Measurements from ENCODE around the gene RBM20.
"Not testable (repeated sequence)": the region's sequence is repeated elsewhere in the genome, so short reads cannot be mapped to it uniquely, and the experiment has no call there.

Gene RBM20

DNA sequence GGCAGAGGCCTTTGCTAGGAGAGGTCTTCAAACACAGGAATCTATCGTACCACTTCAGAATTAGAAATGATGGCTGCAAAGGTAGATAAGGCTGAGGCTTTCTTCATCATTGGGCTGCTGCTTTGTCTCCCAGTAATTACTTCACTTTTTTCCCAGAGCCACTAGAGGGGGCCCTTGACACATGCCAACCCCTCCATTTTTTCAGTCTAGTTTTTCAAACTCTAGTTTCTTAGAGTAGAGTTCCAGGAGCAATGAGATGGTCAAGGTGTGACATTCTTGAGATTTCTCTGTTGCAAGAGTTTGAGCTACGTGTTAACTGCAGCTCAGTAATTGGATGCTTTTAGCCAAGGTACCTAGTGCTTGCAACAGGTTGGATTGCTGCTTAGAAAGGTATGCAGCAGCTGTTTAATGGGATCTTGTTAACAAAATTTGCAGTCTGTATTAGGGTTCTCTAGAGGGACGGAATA, 33.8 kb upstream of the RBM20 start:
- DNase-seq (ENCODE audit: low read depth, low spot score) = peak; percentile 58
- TF ChIP-seq, protein P1, sequence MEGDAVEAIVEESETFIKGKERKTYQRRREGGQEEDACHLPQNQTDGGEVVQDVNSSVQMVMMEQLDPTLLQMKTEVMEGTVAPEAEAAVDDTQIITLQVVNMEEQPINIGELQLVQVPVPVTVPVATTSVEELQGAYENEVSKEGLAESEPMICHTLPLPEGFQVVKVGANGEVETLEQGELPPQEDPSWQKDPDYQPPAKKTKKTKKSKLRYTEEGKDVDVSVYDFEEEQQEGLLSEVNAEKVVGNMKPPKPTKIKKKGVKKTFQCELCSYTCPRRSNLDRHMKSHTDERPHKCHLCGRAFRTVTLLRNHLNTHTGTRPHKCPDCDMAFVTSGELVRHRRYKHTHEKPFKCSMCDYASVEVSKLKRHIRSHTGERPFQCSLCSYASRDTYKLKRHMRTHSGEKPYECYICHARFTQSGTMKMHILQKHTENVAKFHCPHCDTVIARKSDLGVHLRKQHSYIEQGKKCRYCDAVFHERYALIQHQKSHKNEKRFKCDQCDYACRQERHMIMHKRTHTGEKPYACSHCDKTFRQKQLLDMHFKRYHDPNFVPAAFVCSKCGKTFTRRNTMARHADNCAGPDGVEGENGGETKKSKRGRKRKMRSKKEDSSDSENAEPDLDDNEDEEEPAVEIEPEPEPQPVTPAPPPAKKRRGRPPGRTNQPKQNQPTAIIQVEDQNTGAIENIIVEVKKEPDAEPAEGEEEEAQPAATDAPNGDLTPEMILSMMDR (IDR thresholded peaks at IDR 0.05; ENCODE audit: low read depth, low read length) = peak; percentile 83
- no peak overlapping the region for H3K4me3 ChIP-seq (ENCODE audit: low read depth, low read length)
- in situ Hi-C loops (cut with HindIII; ENCODE audit: low sequenced_read_pairs) = no loop called here

DNA sequence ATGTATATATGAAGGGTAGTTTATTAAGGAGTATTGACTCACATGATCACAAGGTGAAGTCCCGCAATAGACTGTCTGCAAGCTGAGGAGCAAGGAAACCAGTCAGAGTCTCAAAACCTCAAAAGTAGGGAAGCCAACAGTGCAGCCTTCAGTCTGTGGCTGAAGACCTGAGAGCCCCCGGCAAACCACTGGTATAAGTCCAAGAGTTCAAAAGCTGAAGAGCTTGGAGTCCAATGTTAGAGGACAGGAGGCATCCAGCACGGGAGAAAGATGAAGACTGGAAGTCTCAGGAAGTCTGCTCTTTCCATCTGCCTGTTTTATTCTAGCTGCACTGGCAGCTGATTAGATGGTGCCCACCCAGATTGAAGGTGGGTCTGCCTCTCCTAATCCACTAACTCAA, 33.4 kb upstream of the RBM20 start:
- H3K4me3 ChIP-seq (ENCODE audit: low read depth, low read length); in situ Hi-C loops (cut with HindIII; ENCODE audit: low sequenced_read_pairs); DNase-seq (ENCODE audit: low read depth, low spot score): not testable (repeated sequence)

DNA sequence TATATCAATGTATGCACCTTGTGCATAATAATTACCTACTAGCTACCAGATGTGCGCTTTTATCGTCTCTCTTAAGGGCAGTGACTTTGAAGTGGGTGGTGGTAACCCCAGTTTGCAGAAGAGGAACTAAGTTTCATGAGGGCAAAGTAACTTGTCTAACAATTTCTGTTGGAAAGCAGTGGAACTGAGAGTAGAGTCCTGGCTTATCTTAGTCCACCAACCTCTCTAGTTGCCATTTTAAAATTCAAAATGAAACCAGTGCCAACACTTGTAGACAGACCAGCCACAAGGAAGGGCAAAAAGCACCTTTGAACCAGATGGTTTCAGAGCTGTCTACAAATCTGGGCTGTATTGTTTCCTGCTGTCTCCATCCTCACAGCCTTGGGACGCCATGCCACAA, 32.0 kb upstream of the RBM20 start:
- in situ Hi-C loops (cut with HindIII; ENCODE audit: low sequenced_read_pairs) = no loop called here
- TF ChIP-seq, protein P1 (IDR thresholded peaks at IDR 0.05; ENCODE audit: low read depth, low read length) = no peak
- H3K4me3 ChIP-seq (ENCODE audit: low read depth, low read length) = no peak overlapping the region
- no peak for DNase-seq (ENCODE audit: low read depth, low spot score)

DNA sequence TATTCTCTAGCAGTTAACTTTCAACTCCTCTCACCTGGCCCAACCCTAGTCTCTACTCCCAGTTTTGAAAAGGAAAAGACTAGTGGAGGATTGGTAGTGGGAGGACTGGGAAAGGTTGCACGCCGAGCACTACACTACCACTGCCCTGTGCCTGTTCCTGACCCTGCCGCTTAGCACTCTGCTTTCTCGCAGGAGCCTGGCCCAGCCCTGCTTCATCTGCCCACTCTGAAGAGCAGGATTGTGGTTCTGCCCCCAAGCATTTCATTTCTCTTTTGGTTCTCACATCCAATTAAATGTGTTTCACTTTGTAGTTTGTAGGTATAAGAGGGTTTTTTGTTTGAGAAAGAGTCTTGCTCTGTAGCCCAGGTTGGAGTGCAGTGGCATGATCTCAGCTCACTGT, 31.5 kb upstream of the RBM20 start:
- DNase-seq (ENCODE audit: low read depth, low spot score) = no peak
- H3K4me3 ChIP-seq (ENCODE audit: low read depth, low read length) = no peak overlapping the region
- TF ChIP-seq, protein P1 (IDR thresholded peaks at IDR 0.05; ENCODE audit: low read depth, low read length) = no peak
- in situ Hi-C loops (cut with HindIII; ENCODE audit: low sequenced_read_pairs) = no loop called here

DNA sequence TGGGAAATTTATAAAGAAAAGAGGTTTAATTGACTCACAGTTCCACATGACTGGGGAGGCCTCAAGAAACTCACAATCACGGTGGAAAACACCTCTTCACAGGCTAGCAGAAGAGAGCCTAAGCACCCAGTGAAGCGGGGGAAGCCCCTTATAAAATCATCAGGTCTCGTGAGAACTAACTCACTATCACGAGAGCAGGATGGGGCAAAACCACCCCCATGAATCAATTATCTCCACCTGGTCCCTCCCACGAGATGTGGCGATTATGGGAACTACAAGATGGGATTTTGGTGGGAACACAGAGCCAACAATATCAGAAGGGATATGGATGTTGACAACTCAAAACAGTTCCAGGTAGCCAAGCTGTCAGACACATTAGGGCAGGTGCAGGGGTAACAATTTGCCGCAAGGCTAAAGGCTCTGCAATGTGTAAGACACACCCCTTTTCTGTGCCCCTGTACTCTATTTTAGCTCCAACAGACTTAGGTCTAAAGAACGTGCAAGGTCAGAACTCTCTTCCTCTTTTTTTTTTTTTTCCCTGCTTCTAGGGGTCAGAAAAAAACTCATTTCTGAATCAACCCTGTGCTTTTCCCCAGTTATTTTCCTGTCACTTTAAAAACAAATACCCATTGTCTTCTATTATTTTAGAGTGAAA, 30.7 kb upstream of the RBM20 start:
- DNase-seq (ENCODE audit: low read depth, low spot score) = no peak
- TF ChIP-seq, protein P1 (IDR thresholded peaks at IDR 0.05; ENCODE audit: low read depth, low read length) = no peak
- no peak overlapping the region for H3K4me3 ChIP-seq (ENCODE audit: low read depth, low read length)
- in situ Hi-C loops (cut with HindIII; ENCODE audit: low sequenced_read_pairs) = no loop called here

DNA sequence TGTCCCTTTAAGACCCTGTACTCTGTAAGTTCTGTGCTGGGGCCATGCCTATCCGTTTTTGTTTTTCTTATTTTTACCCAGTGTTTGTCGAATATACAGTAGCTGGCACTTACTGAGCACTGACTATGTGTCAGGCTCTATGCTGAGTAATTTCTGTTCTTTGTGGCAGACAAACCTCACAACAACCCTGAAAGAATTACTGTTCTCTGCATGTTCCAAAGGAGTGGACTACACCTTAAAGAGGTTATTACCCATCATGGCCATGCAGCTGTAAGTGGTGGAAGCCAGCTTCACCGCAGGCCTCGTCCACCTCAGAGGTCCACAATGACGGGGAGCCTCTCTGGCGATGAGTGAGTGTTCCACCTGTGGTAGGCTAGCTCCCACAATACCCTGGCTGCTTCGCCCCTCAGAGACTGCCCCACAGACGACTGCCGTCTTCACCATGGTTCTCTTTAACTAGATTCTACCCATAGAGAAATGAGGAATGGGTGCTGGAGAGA, 30.1 kb upstream of the RBM20 start:
- no peak for DNase-seq (ENCODE audit: low read depth, low spot score)
- in situ Hi-C loops (cut with HindIII; ENCODE audit: low sequenced_read_pairs) = no loop called here
- H3K4me3 ChIP-seq (ENCODE audit: low read depth, low read length) = no peak overlapping the region
- TF ChIP-seq, protein P1 (IDR thresholded peaks at IDR 0.05; ENCODE audit: low read depth, low read length) = no peak

DNA sequence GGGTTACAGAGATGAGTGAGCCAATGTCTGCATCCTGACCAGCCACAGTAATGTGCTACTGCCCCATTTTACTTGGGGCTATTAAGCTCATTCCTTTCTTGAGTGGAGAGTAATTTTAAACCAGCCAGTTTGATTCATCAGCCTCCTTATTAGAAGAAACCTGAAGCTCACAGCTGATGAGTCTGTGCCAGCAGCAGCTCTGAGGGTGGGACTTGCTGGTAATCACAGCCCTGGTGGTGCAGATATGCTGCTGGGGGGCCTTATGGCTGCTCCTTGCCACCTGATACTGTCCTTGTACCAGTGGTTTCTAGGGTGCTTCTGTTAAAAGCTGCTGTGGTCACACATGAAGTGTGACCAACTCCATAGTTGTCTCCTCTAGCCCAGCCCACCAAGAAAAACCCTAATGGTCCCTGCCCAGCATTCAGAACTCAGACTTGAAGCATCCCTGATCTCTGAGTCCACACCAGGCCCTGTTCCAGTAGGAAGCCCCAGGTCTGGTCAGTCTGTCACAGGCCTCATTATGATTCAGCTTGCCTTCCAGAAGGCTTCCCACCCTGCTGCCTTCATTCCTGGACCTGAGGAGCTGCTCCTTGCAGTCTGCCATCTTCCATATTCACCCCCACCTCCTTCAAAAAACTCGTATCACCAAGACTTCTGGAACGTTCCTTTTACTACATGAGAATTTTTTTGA, 28.9 kb upstream of the RBM20 start:
- H3K4me3 ChIP-seq (ENCODE audit: low read depth, low read length) = no peak overlapping the region
- DNase-seq (ENCODE audit: low read depth, low spot score) = peak; percentile 24
- TF ChIP-seq, protein P1 (IDR thresholded peaks at IDR 0.05; ENCODE audit: low read depth, low read length) = no peak
- in situ Hi-C loops (cut with HindIII; ENCODE audit: low sequenced_read_pairs) = no loop called here
